Activated CD4-positive, alpha-beta T cell treated with anti-CD3 and anti-CD28 coated beads for 1 hour (primary cell): Measurements from ENCODE around the gene LARP4.
"Not testable (repeated sequence)": the region's sequence is repeated elsewhere in the genome, so short reads cannot be mapped to it uniquely, and the experiment has no call there.

Experiments
- DNase-seq: peaks from one replicate; pipeline ENCODE4 v3.0.0-alpha.2; 2020

LARP4 gene

DNA sequence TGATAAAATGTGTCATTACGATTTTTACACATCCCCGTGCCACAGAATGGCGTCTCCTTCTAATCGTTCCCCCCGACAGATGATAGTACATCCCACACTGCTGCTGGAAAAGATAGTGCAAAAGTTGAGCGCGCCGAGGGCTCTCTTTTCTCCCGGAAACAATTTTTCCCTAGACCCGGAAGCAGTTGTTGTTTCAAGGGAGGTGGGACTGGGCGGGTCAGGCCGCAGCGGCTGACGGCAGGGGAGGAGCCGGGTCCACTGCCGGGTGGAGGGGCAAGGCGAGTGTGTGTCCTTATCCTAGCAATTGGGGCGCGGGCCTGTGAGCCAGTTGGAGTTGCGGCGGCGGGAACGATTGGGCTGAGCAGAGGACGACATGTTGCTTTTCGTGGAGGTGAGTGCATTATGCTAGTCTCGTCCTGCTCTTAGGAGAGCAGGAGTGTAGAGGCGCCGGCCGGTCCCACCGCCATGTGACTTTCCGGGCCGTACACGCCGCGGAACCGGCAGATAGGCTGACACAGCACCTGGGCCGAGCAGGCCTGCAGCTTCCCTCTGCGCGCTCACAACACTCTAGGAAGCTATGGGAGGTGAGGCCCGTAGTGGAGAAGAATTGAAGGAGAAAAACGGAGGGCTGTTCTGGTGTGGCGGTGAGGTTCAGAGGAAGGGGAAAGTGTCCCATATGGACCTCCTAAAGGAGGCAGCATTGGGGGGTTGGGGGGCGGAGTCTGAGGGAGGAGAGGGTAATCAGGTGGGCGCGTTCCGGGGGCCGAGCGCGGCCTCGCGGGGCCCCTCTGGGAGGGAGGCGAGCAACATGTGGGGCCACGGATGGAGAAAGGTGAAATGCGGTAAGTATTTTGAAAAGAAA lies at the start of gene LARP4:
LARP4 (plus strand) TSS at position 248 of the 862 bp plus-strand sequence; CDS start at position 374, 126 bp downstream.
- peak; percentile 79 for DNase-seq

DNA sequence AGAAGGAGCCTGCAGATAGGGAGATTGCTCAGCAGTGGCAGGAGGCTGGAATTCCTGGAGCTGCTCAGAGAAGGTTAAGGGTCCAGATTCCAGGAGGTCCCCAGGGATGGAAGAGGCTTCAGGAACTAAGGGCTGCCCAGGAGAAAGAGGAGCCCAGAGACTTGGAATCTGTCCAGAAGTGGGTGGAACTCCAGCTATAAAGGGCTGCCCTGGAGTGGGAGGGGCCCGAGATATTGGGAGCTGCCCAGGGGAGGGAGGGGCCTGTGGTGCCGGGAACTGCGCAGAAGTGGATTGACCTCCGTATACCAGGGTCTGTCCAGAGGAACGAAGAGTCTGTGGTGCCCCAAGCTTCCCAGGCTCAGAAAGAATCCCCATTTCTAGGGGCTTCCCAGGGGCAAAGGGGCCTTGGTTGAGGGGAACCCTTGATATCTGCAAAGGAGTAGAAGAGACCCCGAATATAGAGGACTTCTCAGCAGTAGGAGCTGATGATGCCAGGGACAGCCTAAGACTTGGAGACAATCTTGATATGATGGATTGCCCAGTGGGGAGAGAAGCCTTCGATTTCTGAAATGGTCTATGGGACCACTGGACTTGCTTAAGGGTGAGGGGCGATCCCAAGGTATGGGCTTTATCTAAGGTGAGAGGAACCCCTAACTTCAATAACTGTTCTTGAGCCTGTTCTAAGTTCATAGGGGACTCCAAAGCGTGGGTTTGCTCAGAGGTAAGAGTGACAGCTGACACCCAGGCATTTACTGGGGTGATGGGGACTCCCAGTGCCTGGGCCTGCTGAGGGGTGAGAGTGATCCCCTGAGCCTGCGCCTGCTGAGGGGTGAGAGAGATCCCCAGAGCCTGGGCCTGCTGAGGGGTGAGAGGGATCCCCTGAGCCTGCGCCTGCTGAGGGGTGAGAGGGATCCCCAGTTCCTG lies 49.3 kb upstream of the LARP4 start:
- DNase-seq: no peak

DNA sequence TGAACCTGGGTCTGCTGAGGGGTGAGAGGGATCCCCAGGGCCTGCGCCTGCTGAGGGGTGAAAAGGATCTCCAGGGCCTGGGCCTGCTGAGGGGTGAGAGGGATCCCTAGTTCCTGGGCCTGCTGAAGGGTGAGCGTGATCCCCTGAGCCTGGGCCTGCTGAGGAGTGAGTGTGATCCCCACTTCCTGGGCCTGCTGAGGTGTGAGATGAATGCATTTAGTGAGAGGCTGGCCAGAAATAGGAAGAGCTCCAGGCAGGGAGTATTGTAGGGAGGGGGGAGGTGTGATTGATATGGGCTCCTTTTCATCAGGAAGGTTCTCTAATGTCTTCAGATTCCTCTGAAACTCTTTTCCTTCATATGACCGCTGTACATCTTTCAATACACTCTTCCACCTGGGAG lies 47.3 kb upstream of the LARP4 start:
- no peak for DNase-seq

DNA sequence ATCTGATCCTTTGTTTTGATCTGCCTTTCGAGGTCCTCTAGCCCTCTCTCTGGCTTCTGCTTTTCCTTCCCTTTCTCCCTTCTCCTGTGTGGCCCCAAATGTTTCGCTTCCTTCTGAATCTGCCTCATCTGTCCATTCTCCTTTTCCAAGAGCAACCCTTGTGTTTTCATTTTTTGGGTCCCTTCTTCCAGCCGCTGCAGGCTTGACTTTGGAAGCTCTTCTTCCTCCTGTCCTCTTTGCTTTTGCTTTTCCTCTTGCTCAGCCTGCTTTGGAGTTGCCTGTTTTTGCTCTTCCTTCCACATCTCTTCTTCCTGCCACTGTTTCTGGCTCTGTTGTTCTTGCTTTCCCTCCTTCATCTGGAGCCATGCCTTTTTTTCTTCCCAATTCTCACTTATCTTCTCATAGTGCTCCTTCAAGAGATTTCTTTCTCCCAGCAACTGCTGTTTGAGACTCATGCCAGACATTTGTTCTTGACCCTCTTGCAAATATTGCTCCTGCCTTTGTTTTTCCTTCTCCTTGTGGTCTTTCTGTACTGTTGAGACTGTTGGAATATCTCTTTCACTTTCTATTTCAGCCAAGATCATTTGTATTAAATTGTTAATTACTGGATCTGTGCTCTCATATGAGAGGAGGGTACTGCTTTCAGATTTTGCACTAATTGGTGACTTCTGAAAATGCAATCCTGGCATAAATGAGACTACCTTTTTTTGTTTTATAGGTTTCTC lies 46.7 kb upstream of the LARP4 start:
- DNase-seq: no peak

DNA sequence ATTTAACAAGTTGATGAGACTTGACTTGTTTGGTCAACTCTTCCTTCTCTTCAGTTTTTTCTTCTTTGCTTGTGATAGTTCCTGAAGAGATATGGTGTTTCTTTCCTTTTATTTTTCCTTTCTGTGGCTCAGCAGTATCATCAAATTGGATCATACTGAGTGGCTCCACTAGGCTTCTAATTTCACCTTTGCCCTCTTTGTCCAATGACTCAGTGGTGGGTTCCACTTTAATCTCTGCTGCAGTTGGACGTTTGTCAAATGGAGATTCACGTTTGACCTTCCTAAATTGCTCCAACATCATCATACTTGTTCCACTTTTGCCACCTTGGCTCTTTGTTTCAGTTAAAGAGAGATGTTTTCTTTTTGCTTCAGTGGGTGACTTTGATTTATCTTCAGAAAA lies 45.8 kb upstream of the LARP4 start:
- no peak for DNase-seq

DNA sequence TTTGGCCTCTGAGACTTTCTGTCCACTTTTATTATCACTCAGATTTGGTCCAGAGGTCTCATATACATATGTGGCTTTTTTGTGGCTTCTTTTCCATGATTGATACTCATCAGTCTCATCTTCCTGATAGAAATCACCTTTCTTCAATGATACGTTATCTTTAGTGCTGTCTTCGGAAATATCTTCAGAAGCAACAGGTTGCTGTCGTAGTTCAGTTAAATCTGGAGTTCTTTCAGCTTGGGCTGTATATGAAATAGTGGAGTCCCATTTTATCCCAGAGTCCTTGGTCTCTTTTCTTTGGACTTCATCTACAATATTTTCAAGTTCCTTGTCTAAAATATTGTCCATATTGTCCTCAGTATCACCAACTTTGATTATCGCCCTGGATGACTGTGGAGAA lies 45.3 kb upstream of the LARP4 start:
- no peak for DNase-seq

DNA sequence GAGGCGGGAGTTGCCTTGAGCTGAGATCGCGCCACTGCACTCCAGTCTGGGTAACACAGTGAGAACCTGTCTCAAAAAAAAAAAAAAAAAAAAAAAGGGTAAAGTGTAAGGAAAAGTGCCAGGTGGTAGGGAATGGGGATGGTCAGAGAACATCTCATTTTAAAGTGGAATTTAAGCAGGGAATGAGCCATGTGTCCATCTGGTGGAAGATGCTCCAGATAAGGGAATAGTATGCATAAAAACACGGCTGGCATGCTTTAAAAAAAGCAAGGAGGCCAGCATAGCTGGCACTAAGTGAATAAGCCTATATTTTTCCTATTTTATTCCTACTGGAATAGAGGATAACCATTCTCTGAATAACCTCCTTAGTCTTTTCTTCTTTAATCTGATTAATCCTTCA lies 38.0 kb upstream of the LARP4 start:
- DNase-seq: no peak

DNA sequence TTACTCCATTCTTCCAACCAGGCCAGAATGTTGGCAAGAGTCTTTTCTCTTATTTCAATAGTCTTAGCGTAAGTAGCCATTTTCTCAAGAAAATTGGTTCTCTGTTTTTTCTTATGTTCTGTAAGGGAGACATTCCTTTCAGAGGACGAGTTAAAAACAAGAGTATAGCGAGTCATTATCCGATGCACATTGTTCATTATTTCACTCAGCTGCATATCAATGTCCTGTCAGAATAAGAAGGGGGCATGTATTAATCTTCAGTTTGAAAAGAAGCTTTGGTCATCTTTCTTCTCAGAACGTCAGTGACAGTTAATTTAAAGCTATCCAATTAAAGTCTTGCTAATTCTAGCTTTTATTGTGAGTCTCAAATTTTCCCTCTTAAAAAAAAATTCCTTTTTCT lies 37.5 kb upstream of the LARP4 start:
- no peak for DNase-seq

DNA sequence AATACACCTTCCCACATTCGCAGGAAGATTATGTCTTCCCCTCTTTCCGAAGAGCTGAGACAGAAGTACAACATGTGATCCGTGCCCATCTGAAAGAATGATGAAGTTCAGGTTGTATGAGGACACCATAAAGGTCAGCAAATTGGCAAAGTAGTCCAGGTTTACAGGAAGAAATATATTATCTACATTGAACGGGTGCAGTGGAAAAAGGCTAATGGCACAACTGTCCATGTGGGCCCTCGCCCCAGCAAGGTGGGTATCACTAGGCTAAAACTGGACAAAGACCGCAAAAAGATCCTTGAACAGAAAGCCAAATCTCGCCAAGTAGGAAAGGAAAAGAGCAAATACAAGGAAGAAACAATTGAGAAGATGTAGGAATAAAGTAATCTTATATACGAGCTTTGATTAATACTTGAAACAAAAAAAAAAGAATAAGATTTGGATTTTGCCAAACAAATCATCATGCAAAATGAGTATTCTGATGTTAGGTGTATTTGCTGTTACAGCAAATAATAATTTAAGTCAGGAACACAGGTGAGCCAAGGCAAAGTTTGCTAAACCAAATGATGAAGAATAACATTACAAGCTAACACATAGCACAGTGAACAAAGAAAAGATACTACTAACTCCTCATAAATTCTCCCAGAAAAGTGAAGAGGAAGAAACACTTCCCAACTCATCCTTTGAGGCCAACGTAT lies 34.8 kb upstream of the LARP4 start:
- no peak for DNase-seq

DNA sequence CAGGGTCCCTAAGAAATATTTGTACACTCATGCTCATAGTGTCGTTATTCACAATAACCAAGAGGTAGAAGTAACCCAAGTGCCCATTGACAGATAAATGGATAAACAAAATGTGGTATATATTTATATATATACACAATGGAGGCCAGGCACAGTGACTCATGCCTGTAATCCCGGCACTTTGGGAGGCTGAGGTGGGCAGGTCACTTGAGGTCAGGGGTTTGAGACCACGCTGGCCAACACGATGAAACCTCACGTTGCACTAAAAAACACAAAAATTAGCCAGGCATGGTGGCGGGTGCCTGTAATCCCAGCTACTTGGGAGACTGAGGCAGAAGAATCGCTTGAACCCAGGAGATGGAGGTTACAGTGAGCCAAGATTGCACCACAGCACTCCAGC lies 30.0 kb upstream of the LARP4 start:
- not testable (repeated sequence) for DNase-seq

DNA sequence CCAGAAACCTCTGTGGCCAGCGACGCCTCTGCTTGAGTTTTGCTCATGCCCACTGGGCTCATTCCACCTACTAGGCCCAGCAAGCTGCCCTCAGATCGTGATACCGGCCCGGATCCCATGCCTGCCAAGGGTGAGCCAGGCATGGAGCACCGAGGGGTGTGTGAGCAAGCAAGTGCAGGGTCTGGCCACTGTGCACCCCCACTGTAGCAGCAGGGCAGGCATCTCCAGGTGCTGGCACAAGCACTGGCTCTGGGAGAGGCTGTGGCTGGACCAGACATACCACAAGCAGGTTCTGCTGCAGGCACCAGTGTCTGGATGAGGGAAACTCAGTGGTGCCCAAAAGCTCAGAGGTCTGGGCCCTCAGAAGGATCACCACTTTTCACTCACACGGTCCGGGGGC lies 24.9 kb upstream of the LARP4 start:
- DNase-seq: no peak

DNA sequence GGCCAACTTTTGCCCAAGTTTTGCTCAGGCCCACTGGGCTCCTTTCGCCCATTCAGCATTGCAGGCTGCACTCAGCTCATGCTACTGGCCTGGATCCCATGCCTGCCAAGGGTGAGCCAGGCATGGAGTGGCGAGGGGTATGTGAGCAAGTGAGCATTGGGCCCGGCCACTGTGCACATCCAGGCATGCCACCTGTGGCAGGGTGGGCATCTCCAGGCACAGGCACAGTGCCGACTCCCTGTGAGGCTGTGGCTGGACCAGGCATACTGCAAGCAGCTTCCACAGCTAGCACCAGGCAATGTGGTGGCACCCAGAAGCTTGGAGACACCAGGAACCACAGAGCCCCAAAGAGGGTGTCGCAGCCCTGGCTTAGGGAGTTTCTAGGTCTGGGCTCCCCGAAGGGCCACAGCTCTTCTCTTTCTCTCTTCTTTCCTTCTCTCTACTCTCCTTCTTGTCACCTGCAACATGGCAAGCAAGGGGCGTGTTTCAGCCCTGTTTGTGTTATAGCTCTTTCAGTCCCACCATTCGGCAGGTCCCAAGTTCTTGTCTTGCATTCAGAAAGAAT lies 19.8 kb upstream of the LARP4 start:
- no peak for DNase-seq

DNA sequence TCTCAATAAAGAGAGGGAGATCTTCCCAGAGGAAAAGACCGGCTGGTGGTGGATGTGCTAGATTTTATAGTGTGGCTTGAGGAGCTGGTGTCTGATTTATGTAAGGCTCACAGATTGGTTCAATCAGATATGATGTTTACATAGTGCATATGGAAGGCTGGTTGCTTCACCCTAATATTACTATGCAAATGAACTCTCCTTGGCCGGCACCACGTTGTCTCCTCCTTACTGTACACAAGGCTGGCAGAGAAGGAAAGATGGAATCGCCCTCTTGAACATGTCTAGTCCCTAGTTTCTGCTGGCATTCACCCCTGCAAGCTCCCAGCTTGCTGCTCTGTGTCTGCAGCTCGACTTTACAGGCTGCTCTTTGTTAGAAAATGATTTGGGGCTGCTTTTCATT lies 13.2 kb upstream of the LARP4 start:
- no peak for DNase-seq

DNA sequence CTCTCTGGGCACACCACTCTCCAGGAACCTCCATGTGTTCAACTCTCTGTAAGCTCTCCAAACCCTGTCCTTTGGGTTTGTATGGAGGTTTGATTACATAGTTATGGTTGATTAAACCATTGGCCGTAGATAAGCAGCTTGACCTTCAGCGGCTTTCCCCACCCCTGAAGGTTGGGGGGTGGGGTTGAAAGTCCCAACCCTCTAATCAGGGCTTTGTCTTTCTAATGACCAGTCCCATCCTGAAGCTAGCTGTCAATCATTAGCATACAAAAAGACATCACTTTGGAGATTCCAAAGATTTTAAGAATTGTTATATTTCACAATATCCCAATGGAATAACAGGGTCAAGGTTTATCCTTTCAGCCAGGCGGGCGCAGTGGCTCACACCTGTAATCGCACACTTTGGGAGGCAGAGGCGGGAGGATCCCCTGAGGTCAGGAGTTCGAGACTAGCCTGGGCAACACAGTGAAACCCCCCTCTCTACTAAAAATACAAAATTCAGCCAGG lies 12.7 kb upstream of the LARP4 start:
- no peak for DNase-seq

DNA sequence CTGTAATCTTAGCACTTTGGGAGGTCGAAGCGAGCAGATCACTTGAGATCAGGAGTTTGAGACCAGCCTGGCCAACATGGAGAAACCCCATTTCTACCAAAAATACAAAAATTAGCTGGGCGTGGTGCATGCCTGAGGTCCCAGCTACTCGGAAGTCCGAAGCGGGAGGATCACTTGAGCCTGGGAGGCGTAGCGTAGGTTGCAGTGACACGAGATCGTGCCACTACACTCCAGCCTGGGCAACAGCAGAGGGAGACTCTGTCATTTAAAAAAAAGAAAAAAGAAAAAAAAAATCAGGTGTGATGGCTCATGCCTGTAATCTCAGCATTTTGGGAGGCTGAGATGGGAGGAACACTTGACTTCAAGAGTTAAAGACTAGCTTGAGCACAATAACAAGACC lies 11.9 kb upstream of the LARP4 start:
- not testable (repeated sequence) for DNase-seq

DNA sequence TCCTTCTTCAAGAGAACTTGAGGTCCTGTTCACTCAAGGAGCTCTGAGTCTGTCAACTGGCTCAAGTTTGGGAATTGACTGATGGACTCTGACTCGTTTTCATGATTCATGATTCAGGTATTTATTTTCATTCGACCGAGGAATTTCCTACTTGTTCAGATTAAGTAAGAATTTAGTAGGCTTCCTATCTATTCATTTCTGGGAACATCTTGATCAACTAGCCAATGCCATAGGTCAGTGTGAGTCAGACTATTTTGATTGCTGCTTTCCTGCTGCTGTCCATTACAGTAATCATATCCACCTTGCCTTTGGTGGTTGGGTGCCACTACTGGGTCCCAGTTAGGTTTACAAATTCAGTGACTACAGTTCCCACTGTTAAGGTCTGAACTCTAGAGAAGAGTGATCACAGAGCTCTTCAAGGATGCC lies 10.4 kb upstream of the LARP4 start:
- no peak for DNase-seq

DNA sequence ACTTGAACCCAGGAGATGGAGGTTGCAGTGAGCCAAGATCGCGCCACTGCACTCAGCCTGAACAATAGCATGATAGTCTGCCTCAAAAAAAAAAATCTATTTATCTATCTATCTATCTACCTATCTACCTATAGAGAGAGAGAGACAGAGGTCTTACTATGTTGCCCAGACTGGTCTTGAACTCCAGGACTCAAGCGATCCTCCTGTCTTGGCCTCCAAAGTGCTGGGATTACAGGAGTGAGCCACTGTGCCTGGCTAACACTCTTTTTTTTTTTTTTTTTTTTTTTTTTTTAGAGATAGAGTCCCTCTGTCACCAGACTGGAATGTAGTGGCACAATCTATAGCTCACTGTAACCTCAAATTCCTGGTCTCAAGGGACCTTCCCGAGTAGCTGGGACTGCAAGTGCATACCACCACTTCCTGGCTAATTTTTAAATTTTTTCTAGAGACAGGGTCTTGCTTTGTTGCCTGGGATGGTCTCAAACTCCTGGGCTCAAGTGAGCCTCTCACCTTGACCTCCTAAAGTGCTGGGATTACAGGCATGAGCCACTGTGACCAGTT lies 6.1 kb upstream of the LARP4 start:
- DNase-seq: no peak

DNA sequence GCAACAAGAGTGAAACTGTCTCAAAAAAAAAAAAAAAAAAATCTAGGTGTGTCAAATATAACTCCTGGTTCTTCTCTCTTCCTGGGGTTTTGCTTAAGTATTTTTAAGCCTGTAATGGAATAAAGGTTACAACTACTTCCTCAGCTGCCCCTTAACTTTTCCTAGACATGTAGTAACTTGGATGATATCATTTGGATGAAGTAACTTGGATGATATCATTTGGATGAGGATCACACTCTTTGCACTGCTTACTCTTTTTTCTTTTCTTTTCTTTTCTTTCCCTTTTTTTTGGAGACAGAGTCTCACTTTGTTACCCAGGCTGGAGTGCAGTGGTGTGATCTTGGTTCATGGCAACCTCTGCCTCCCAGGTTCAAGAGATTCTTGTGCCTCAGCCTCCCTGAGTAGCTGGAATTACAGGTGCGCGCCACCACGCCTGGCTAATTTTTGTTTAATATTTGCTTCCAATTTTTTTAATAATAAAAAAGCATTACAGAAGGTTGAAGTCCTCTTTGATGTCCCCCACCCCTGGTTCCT lies 3.5 kb upstream of the LARP4 start:
- no peak for DNase-seq

DNA sequence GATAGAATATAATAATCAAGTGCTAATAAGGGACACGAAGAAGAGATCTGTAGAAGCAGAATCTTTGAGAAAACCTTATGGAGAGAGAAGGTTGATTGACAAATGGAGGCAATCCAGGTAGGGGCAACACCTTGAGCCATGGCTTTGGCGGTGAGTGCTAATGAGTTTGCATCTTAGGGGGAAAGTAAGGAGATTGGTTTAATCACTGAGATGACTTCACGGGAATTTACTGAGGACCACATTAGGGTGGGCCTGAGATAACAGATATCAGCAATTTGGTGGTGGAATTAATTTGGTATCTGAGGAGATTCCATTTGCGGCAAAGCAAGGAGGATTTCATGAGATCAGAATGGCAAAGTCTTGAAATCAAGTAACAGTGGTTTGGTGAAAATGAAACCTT lies 1.8 kb upstream of the LARP4 start:
- DNase-seq: no peak

DNA sequence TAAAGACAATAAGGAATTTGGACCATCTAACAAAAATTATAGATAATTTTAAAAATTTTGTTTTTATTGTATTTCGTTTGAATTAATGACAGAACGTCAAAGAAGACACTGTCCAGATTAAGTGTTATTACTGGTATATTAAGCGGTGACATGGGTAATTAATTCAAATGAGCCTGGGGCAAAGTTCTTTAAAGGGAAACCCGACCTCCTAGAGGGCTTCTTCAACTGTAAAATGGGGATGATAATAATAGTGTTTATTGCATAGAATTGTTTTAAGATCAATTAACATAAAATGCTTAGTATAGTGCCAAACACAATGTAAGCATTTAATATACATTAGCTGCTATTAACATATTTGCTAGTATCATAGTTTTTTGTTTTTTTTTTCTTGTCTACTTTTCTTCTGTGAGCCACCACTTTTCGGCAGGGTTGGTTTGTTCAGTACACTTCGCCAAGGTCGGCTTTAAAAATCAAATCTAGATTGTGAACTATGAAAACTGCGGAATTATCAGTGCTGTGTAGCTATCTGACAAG lies 514 bp upstream of the LARP4 start:
- DNase-seq: no peak

DNA sequence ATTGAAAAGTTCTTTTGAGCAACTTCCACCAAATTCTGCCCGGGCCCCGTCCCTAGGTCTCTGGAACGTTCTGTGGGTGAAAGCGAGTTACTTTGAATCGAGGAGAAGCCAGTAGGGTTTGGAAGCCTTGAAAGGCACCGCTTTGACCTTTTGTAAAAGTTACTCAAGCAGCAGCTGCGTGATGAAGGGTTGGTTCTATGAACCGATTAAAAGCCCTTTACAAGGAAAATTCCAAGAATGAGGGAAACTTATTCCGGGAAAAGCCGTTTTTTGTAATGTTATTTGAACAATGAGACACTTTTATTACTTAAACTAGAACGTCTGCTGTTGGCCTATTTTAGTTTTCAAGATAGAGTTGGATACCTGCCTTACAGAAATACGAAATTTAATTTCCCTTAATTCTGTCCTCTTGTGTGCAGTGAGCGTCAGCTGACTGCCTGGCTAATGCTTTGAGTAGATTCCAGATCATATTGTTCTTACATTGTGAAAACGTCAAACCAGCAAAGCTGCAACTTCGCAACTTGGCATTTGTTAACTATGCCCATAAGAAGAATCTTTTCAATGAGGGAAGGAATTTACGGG lies 906 bp downstream of the LARP4 start:
- no peak for DNase-seq
